Skeletal muscle tissue (tissue), 4 donors: ENCODE results near the gene PACRG. TPM values are rescaled to one million over a fixed set of nuclear protein-coding genes. Genes with fewer than 3 reads are reported as not detected.

Experiments
- H3K27ac ChIP-seq: one replicate; pipeline ENCODE4 v1.7.0; 2013; ENCODE audit warnings: mild to moderate bottlenecking, low read depth, low read length, inconsistent platforms
- H3K27me3 ChIP-seq, 3 donors: one replicate each; pipeline ENCODE4 v1.7.0; 2013; ENCODE audit warnings: low read length in 3 of 3; ENCODE audit not compliant: control insufficient read depth in 3 of 3, insufficient read depth in 3 of 3
- H3K36me3 ChIP-seq, 3 donors: one replicate each; pipeline ENCODE4 v1.7.0; 2013; ENCODE audit warnings: low read length in 3 of 3; ENCODE audit not compliant: control insufficient read depth in 3 of 3, insufficient read depth in 3 of 3
- H3K4me1 ChIP-seq, 3 donors: one replicate each; pipeline ENCODE4 v1.7.0; 2013; ENCODE audit warnings: low read length in 3 of 3, mild to moderate bottlenecking in 3 of 3; ENCODE audit not compliant: control insufficient read depth in 3 of 3, insufficient read depth in 3 of 3
- H3K4me3 ChIP-seq, 3 donors: one replicate each; pipeline ENCODE4 v1.7.0; 2013; ENCODE audit warnings: low read length in 3 of 3
- H3K9ac ChIP-seq, 3 donors: one replicate each; pipeline ENCODE4 v1.7.0; 2013; ENCODE audit warnings: low read length in 3 of 3, mild to moderate bottlenecking in 3 of 3, moderate library complexity in 2 of 3, low read depth in 1 of 3
- H3K9me3 ChIP-seq, 3 donors: one replicate each; pipeline ENCODE4 v1.7.0; 2013; ENCODE audit warnings: low read length in 3 of 3; ENCODE audit not compliant: control insufficient read depth in 3 of 3
- total RNA-seq: library from RNA; depleted of rRNA; stranded (reverse); fragments of >200 nt; gene quantifications from one replicate; pipeline ENCODE4 v1.2.3, GENCODE V29; 2014
- donor health status: Osteomylitis.

PACRG gene
- total RNA-seq, 1 donor from 2014 or later, result 1.0 TPM

DNA sequence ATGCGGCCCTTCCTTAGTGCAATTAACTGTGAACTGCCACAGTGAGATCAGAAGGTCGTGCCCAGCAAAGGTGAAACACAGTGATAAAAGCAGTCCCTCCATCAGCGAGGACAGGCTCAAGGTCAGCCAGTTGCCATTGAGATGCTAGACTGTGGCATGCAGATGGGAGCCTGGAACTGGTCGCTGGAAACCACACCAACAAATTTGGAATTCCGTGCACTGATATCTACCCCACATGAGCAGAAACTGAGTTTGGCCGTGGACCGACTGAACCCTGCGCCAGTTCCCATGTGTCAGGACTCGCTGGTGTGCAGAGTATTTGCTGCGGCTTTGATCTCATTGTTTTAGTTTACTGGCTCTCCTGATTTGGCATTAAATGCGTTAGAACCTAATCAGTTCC, 561.1 kb downstream of the PACRG start:
- H3K4me1 ChIP-seq, result peaks cover 4 to 26% (median 26%) of the 10 kb centered on the region in 3 donors
- peak overlapping the region; percentile 85 for H3K27ac ChIP-seq
- H3K36me3 ChIP-seq, result no peaks in the 10 kb centered on the region
- no peaks in the 10 kb centered on the region for H3K9me3 ChIP-seq
- peak overlapping the region in 2 of 3 donors; percentile 67 to 68 for H3K9ac ChIP-seq
- peak overlapping the region in 1 of 3 donors; percentile 20 for H3K4me3 ChIP-seq
- H3K27me3 ChIP-seq, result no peaks in the 10 kb centered on the region

DNA sequence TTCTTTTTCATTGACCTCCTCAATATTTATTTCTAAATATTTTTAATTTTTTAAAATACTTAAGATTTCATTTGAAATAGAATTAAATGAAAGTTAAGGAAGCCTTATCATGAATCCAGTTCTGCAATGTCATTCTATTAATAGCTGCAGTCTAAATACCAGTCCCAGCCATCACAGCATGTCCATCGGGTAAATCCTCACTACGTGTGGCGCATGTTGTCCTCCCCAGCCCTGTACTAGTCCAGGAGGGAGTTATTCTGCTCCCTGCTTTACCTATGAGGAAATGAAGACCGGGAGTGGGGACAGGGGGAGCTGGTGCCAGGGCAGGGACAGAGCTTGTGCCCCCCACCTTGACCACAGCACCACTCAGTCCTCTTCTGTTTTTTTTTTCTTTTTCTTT, 561.7 kb downstream of the PACRG start:
- H3K4me3 ChIP-seq, result peak overlapping the region in 1 of 3 donors; percentile 45
- H3K9ac ChIP-seq, result peak overlapping the region; percentile 23 to 70 (median 67)
- peak overlapping the region; percentile 85 for H3K27ac ChIP-seq

DNA sequence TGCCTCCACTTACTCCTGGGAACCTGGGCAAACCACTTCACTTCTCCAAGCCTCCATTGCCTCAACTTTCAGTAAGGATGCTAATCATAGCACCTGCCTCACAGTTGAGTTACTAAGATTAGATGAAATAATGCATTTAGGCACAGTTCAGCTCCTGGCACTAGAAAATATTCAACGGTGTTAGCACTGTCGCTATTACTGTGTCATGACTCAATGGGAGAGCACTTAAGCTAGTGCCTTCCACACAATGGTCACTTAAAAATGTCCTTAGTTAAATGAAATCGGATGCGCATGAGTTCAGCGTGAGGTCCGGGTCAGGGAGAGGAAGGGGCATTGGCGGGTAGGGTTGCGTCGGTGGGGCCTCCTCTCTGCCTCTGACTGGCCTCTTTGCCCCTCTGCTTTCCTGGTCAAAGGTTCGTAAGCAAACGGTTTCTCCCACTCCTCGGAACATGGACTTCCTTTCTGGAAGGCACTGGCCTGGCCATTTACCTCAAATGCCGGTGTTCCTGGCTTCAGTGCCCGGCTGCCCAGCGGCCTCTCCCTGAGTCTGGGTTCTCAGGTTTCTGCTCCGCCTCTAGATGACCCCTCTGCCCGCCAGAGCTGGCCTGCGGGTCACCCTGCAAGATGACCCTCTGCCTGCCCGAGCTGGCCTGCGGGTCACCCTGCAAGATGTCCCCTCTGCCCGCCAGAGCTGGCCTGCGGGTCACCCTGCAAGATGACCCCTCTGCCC, 562.9 kb downstream of the PACRG start:
- H3K27ac ChIP-seq, result peak overlapping the region; percentile 85
- H3K27me3 ChIP-seq, result no peaks in the 10 kb centered on the region
- no peaks in the 10 kb centered on the region for H3K36me3 ChIP-seq
- no peaks in the 10 kb centered on the region for H3K9me3 ChIP-seq
- H3K9ac ChIP-seq, result peak overlapping the region in 2 of 3 donors; percentile 47 to 78
- H3K4me3 ChIP-seq, result peak overlapping the region in 2 of 3 donors; percentile 23 to 57
- peaks cover 4 to 23% (median 20%) of the 10 kb centered on the region in 3 donors for H3K4me1 ChIP-seq

More for the DNA sequence above, 561.7 kb downstream of the PACRG start:
- no peaks in the 10 kb centered on the region for H3K27me3 ChIP-seq
- no peaks in the 10 kb centered on the region for H3K9me3 ChIP-seq
- no peaks in the 10 kb centered on the region for H3K36me3 ChIP-seq
- H3K4me1 ChIP-seq, result peaks cover 4 to 23% (median 23%) of the 10 kb centered on the region in 3 donors

DNA sequence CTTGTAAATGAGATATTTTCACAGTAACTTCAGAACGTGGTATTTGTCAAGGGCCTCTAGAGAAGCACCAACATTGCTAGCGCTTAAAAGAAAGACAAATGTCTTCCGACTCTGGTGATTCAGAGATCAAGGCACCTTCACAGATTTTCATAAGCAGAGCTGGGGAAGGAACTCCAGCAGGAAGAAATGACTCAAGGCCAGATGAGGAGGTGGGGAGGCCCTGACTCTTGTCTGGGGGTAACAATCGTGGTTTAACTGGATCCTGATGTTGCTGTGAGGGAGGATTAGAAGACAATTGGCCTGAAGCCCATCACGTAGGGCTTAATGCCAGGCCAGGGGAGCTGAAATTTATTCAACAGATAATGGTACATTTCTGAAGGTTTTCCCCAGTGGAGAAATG, 563.8 kb downstream of the PACRG start:
- no peaks in the 10 kb centered on the region for H3K9me3 ChIP-seq
- no peak overlapping the region for H3K4me3 ChIP-seq
- H3K27me3 ChIP-seq, result no peaks in the 10 kb centered on the region
- peaks cover 5 to 26% (median 25%) of the 10 kb centered on the region in 3 donors for H3K4me1 ChIP-seq
- no peak overlapping the region for H3K9ac ChIP-seq
- no peaks in the 10 kb centered on the region for H3K36me3 ChIP-seq
- peak overlapping the region; percentile 85 for H3K27ac ChIP-seq

DNA sequence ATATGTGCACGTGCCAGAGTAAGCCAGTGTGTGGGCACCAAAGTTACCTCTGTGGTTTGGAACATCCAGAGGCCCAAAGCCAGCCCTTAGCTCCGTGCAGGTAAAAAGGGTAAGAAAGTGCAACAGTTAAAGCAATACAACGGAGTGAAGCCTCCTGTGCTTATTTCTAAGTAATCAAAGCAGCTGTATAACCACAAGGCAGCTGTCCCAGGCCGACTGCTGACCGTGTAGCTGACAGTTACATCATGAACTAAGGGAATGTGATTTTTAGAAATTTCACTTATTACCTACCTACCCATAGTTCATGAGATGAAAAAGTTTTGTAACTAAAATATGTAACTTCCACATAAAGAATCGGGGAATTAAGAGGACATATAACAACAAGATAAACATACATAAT, 565.5 kb downstream of the PACRG start:
- Histone ChIP-seq H3K4me3 (no peak overlapping the region), H3K27me3 (no peaks in the 10 kb centered on the region), H3K27ac (peak overlapping the region; percentile 1), H3K9me3 (no peaks in the 10 kb centered on the region), H3K36me3 (no peaks in the 10 kb centered on the region), H3K9ac (no peak overlapping the region), H3K4me1 (peaks cover 16 to 38% (median 37%) of the 10 kb centered on the region in 3 donors)

DNA sequence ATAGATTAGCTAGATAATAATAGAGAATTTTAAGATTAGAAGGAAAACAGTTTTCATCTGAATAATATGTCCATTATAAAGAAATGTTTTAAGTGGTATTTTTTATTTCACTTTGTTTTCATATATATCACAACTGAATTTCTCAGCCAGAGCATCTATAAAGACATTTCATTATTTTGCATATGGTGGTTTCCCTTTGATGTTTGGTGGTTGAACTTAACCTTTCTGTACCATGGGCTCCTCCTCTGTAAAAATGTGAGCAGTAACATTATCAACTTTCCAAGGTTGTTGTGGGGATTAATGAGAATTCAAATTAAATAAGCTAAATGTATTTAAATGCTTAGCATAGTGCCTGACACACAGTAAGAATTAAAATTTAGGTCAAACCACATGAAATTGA, 567.0 kb downstream of the PACRG start:
- Histone ChIP-seq H3K9me3 (no peaks in the 10 kb centered on the region), H3K27ac (no peak overlapping the region), H3K9ac (no peak overlapping the region)

DNA sequence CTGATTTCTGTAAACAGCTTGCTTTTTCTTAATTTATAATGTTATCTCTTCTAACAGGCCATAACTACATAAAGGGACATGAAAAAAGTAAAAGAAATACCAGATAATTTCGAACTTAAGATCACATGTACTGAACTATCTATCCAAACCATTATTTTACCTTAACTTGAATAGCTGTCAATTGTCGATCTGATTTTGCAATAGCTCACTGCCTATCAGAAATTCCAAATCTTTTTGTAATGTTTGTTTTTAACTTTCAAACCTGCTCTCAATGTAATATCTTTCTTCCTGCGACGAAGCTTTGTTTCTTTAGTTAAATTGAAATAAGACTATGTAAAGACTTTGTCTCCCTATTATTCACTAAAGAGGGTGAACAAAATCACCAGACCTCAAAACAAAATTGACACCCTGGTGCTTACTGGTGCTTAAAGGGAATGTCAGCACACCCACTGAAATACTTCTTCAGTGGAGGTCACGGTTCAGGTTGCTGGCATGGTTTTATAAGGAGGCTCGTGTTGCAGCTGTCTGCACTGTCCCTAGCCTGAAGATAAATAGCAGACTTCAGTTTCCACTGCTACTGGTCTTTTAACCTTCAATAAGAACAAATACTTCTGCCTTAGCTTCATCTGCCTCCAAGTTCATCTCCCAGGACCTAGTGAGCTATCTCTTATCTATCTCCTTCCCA, 569.2 kb downstream of the PACRG start:
- no peak overlapping the region for H3K4me3 ChIP-seq
- H3K27ac ChIP-seq, result peak overlapping the region; percentile 70
- H3K9me3 ChIP-seq, result no peaks in the 10 kb centered on the region
- H3K27me3 ChIP-seq, result no peaks in the 10 kb centered on the region
- peak overlapping the region; percentile 5 to 65 (median 54) for H3K9ac ChIP-seq
- no peaks in the 10 kb centered on the region for H3K36me3 ChIP-seq
- peaks cover 23 to 38% (median 29%) of the 10 kb centered on the region in 3 donors for H3K4me1 ChIP-seq

More for the DNA sequence above, 567.0 kb downstream of the PACRG start:
- Histone ChIP-seq H3K4me1 (peaks cover 22 to 40% (median 40%) of the 10 kb centered on the region in 3 donors), H3K4me3 (no peak overlapping the region), H3K27me3 (no peaks in the 10 kb centered on the region), H3K36me3 (no peaks in the 10 kb centered on the region)

DNA sequence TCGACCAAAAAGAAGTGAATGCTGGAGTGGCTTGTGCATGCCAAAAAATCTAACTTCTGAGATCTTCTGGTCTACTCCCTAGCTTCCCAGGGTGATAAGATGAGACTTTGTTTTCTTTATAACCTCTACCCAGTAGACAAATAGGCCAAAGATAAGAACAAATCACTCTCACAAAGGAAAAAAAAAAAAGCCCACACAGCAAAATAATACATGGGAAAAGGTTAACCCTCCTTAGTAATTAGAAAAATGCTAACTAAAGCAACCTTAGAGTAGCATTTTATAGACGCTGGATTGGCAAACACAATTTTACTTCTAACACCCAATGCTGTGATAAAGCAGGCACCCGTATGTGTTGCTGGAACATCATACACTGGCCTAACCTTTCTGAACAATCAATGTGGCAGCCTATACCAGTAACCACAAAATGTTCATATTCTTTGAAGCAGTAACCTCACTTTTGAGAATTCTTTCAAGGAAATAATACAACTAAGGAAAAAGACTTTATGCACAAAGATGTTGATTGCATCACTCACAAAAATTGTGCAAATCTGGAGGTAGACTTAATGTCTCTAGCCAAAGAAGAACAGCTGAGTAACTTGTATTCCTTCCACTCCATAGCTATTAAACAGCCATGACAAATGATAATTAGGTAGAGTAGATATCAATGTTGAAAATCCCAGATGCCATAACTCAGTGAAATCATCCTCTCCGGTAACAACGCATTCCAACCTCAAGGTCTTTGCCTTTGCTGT, 570.5 kb downstream of the PACRG start:
- Histone ChIP-seq H3K9ac (no peak overlapping the region), H3K4me1 (peaks cover 23 to 40% (median 31%) of the 10 kb centered on the region in 3 donors), H3K27ac (peak overlapping the region; percentile 0), H3K4me3 (no peak overlapping the region), H3K27me3 (no peaks in the 10 kb centered on the region), H3K36me3 (no peaks in the 10 kb centered on the region), H3K9me3 (no peaks in the 10 kb centered on the region)

DNA sequence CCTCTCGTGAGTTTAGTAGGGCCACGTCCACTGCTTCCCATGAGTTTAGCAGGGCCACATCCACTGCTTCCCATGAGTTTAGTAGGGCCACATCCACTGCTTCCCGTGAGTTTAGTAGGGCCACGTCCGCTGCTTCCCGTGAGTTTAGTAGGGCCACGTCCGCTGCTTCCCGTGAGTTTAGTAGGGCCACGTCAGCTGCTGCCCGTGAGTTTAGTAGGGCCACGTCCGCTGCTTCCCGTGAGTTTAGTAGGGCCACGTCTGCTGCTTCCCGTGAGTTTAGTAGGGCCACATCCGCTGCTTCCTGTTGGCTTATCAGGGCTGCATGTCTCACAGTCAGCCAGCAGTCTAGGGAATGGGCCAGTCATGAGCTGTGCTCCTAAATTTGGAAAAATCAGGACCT, 573.1 kb downstream of the PACRG start:
- Histone ChIP-seq H3K4me3 (no peak overlapping the region), H3K36me3 (no peaks in the 10 kb centered on the region), H3K27ac (no peak overlapping the region), H3K27me3 (no peaks in the 10 kb centered on the region), H3K9ac (no peak overlapping the region), H3K9me3 (no peaks in the 10 kb centered on the region), H3K4me1 (peaks cover 23 to 40% (median 34%) of the 10 kb centered on the region in 3 donors)
